Keratinocyte (primary cell): ENCODE data around the gene ASB4.

Experiments
- EZH2 ChIP-seq: IDR thresholded peaks from one replicate; pipeline ENCODE4 v1.6.1; 2012; ENCODE audit warnings: inconsistent platforms, mild to moderate bottlenecking, low read length, moderate library complexity
- TF ChIP-seq, protein P1 (sequence below), 3 experiments: IDR thresholded peaks in 1 of 3; conservative IDR thresholded peaks in 1 of 3; optimal IDR thresholded peaks in 1 of 3; 2 replicates in 2 of 3; 3 replicates in 1 of 3; pipeline versions ENCODE3 to v1.5.1; 2011; ENCODE audit warnings: low read length in 3 of 3, mild to moderate bottlenecking in 3 of 3, moderate library complexity in 2 of 3, control low read depth in 1 of 3, inconsistent platforms in 1 of 3; ENCODE audit not compliant: insufficient read depth in 2 of 3; ENCODE audit errors: extremely low read depth in 1 of 3

DNA sequence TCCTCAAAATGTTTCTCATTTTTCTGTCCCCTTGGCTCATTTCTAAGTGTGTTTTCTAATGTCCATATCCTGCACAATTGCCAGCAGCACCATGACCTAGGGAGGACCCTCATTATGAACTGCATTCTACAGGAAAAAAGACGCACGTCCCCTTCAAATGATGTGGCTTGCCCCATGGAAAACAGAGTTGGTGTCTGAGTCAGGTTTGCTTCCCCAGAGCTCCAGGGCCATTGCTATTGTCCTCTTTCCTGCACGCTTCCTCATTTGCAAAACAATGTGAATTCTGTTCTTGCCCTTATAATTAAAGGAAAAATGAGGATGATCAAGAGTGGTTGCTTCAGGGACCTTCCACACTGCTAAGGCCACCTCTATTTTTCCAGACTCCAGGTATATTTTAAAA lies 14.7 kb upstream of the ASB4 start:
- TF ChIP-seq, protein P1, sequence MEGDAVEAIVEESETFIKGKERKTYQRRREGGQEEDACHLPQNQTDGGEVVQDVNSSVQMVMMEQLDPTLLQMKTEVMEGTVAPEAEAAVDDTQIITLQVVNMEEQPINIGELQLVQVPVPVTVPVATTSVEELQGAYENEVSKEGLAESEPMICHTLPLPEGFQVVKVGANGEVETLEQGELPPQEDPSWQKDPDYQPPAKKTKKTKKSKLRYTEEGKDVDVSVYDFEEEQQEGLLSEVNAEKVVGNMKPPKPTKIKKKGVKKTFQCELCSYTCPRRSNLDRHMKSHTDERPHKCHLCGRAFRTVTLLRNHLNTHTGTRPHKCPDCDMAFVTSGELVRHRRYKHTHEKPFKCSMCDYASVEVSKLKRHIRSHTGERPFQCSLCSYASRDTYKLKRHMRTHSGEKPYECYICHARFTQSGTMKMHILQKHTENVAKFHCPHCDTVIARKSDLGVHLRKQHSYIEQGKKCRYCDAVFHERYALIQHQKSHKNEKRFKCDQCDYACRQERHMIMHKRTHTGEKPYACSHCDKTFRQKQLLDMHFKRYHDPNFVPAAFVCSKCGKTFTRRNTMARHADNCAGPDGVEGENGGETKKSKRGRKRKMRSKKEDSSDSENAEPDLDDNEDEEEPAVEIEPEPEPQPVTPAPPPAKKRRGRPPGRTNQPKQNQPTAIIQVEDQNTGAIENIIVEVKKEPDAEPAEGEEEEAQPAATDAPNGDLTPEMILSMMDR (optimal IDR thresholded peaks at IDR 0.05 in 1 of 3, IDR thresholded peaks at IDR 0.05 in 1 of 3, conservative IDR thresholded peaks at IDR 0.05 in 1 of 3; ENCODE audit: extremely low read depth in 1 of 3, insufficient read depth in 2 of 3, low read length in 3 of 3), result no peak
- TF ChIP-seq EZH2, result no peak
